Body of pancreas (tissue), 4 donors: ENCODE data around the gene CCL2. TPM values are rescaled to one million over a fixed set of nuclear protein-coding genes. Genes with fewer than 3 reads are reported as not detected.

Source experiments
- ATAC-seq: fragments of 150-250 bp; one replicate; pipeline ENCODE4 v1.9.1; 2016
- DNase-seq, 4 donors: peaks; one replicate each; pipeline ENCODE4 v3.0.0-alpha.2; 2019
- H3K27ac ChIP-seq, 4 donors: fragments of 200-600 bp; sonication (generic); 1 replicate in 3 of 4; 2 replicates in 1 of 4; pipeline versions ENCODE4 v1.5.1 to v1.6.1; 2016 to 2019; ENCODE audit warnings: mild to moderate bottlenecking in 1 of 4, mixed read lengths in 1 of 4, moderate library complexity in 1 of 4
- H3K27me3 ChIP-seq, 2 donors: fragments of 200-600 bp; sonication (generic); one replicate each; pipeline ENCODE4 v1.6.0; 2016; ENCODE audit warnings: mild to moderate bottlenecking in 1 of 2
- H3K36me3 ChIP-seq, 2 donors: fragments of 200-600 bp; sonication (generic); replicated peaks in 1 of 2; 2 replicates each; pipeline ENCODE4 v1.5.1; 2016; ENCODE audit warnings: low read depth in 2 of 2; ENCODE audit not compliant: insufficient read depth in 1 of 2
- H3K4me1 ChIP-seq: fragments of 200-600 bp; sonication (generic); one replicate; pipeline ENCODE4 v1.6.0; 2016
- H3K4me3 ChIP-seq, 2 donors: fragments of 200-600 bp; sonication (generic); 1 replicate in 1 of 2; 2 replicates in 1 of 2; pipeline ENCODE4 v1.5.1; 2016 to 2019
- H3K9me3 ChIP-seq, 3 donors: fragments of 200-600 bp; sonication (generic); 1 replicate in 2 of 3; 2 replicates in 1 of 3; pipeline ENCODE4 v1.5.1; 2016
- POLR2A ChIP-seq, 3 donors: fragments of 450-650 bp; IDR thresholded peaks; one replicate each; pipeline ENCODE4 v1.6.1; 2016; ENCODE audit warnings: antibody characterized with exemption in 3 of 3, mild to moderate bottlenecking in 2 of 3
- WGBS, 2 donors: methylation state at CpG; one replicate each; pipeline ENCODE4 v1.1.5; 2017; 5-methylcytosine and 5-hydroxymethylcytosine counted together
- intact Hi-C: fragments of 100-400 bp; cut with DNase I; formaldehyde crosslinking; loops from one replicate; pipeline ENCODE4 v1.15.1; 2023
- total RNA-seq, 2 donors: library from RNA; depleted of rRNA; stranded (reverse); fragments of >200 nt; gene quantifications; one replicate each; pipeline ENCODE4 v1.1.0, GENCODE V29; 2016
- TF ChIP-seq, protein P1 (sequence below), 7 experiments: fragments of 450-650 bp in 4 of 7; fragments of 200-600 bp in 3 of 7; sonication (generic) in 3 of 7; IDR thresholded peaks; one replicate each; pipeline ENCODE4 v1.5.1; 2016 to 2019; ENCODE audit warnings: antibody characterized with exemption in 7 of 7

Gene CCL2
- total RNA-seq, 2 donors from 2014 or later = 34.0 to 49.8 TPM

DNA sequence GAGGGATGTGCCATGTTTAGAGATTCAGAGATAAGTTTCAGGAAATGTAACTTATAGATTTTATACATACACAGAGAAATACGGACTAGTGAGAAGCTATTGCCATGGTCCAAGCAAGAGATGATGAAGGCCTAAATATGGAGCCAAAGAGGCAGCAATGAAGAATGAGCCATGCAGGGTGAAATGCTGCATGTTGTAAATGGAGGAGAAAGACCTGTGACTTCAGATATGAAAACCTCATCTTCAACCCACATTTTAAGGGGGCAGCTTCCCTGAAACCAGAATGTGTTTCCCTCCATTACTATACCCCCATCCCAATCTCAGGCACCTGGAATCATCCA, 2.9 kb downstream of the CCL2 start:
- TF ChIP-seq, protein P1, sequence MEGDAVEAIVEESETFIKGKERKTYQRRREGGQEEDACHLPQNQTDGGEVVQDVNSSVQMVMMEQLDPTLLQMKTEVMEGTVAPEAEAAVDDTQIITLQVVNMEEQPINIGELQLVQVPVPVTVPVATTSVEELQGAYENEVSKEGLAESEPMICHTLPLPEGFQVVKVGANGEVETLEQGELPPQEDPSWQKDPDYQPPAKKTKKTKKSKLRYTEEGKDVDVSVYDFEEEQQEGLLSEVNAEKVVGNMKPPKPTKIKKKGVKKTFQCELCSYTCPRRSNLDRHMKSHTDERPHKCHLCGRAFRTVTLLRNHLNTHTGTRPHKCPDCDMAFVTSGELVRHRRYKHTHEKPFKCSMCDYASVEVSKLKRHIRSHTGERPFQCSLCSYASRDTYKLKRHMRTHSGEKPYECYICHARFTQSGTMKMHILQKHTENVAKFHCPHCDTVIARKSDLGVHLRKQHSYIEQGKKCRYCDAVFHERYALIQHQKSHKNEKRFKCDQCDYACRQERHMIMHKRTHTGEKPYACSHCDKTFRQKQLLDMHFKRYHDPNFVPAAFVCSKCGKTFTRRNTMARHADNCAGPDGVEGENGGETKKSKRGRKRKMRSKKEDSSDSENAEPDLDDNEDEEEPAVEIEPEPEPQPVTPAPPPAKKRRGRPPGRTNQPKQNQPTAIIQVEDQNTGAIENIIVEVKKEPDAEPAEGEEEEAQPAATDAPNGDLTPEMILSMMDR (IDR thresholded peaks at IDR 0.05) = no peak
- TF ChIP-seq POLR2A (IDR thresholded peaks at IDR 0.05) = no peak
- Histone ChIP-seq H3K9me3 (no peaks in the 10 kb centered on the region), H3K36me3 (no peaks in the 10 kb centered on the region), H3K4me3 (no peak overlapping the region), H3K27me3 (no peaks in the 10 kb centered on the region), H3K4me1 (peaks cover 27% of the 10 kb centered on the region), H3K27ac (peak overlapping the region in 1 of 4 donors; percentile 83)
- DNase-seq = no peak
- intact Hi-C loops = no loop called here
- whole genome bisulfite sequencing, 2 donors = 29 to 63% methylated on average over 1 of the region's 1 CpG
- no peak for ATAC-seq

DNA sequence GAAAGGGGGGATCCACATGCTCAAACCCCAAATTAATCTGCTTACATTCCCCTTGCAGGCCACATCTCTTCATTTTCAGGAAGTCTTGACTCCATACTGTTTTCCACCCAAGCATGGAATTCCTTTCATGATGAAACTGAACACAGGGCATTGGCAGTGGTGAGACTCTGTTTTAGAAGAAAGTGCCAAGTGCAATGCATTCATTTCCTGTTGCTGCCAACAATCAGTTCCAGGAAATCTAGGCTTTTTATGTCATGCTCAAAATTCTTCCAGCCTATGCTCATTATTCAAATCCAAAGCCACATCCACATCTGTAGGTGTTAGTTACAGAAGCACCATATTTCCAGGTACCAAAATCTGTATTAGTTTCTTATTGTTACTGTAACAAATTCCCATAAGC, 4.1 kb downstream of the CCL2 start:
- H3K9me3 ChIP-seq = no peaks in the 10 kb centered on the region
- DNase-seq (no peak), ATAC-seq (no peak)
- intact Hi-C loops = no loop called here
- TF ChIP-seq POLR2A (IDR thresholded peaks at IDR 0.05) = no peak
- TF ChIP-seq, protein P1 (IDR thresholded peaks at IDR 0.05) = no peak
- peak overlapping the region in 2 of 4 donors; percentile 14 to 83 for H3K27ac ChIP-seq
- H3K4me1 ChIP-seq = peaks cover 15% of the 10 kb centered on the region
- H3K27me3 ChIP-seq = no peaks in the 10 kb centered on the region
- H3K4me3 ChIP-seq = no peak overlapping the region
- H3K36me3 ChIP-seq = no peaks in the 10 kb centered on the region

DNA sequence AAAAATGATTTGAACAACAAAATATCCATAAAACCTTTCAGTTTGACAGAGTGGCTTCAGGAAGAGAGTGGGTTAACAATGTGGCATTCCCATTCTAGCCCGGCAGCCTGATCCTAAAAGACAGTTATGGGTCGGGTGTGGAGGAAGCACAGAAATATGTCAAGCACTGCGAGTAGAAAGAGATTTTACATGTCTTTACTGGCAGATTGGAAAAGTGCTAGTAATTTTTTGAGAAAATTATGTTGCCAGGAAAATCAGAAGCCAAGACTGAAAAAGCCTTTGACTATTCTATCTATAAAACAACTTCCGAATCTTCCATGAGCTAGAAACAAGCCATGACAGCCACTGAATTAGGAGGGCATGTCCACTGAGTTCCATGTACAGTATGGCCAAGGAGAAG, 5.8 kb downstream of the CCL2 start:
- no peaks in the 10 kb centered on the region for H3K27me3 ChIP-seq
- no peak overlapping the region for H3K27ac ChIP-seq
- intact Hi-C loops = no loop called here
- peaks cover 6% of the 10 kb centered on the region for H3K4me1 ChIP-seq
- ATAC-seq = no peak
- TF ChIP-seq POLR2A (IDR thresholded peaks at IDR 0.05) = no peak
- TF ChIP-seq, protein P1 (IDR thresholded peaks at IDR 0.05) = no peak
- no peak overlapping the region for H3K4me3 ChIP-seq
- no peaks in the 10 kb centered on the region for H3K9me3 ChIP-seq
- DNase-seq = no peak
- WGBS, 2 donors = 39 to 42% methylated on average over 4 of the region's 4 CpGs
- no peaks in the 10 kb centered on the region for H3K36me3 ChIP-seq

DNA sequence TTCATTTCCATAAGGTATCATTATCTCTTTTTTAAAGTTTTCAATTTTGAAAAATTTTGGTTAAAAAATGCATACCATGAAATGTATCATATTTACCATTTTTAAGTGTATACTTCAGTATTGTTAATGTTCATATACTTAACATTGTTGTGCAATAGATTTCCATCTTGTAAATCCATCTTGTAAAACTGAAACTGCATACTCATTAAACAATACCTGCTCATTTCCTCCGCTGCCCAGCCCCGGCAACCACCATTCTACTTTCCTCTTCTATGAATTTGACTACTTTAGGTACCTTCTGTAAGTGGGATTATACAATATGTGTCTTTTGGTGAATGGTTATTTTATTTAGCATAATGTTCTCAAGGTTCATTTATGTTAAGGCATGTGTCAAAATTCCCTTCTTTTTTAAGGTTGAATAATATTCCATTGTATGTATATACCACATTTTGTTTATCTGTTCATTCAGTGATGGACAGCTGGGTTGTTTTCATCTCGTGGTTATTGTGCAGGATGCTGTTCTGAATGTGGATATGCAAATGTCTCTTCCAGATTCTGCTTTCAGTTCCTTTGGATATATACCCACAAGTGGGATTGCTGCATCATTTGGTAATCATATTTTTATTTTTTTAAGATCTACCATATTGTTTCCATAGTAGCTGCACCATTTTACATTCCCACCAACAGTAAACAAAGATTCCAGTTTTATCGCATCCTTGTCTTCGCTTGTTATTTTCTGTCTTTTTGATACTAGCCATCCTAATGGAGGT, 6.7 kb downstream of the CCL2 start:
- Histone ChIP-seq H3K27me3 (no peaks in the 10 kb centered on the region), H3K36me3 (no peaks in the 10 kb centered on the region), H3K4me3 (no peak overlapping the region), H3K9me3 (no peaks in the 10 kb centered on the region), H3K27ac (no peak overlapping the region), H3K4me1 (no peaks in the 10 kb centered on the region)
- TF ChIP-seq, protein P1 (IDR thresholded peaks at IDR 0.05) = no peak
- TF ChIP-seq POLR2A (IDR thresholded peaks at IDR 0.05) = no peak
- 79 to 85% methylated on average over 5 of the region's 5 CpGs for WGBS, 2 donors
- no peak for ATAC-seq
- no peak for DNase-seq
- intact Hi-C loops = no loop called here

DNA sequence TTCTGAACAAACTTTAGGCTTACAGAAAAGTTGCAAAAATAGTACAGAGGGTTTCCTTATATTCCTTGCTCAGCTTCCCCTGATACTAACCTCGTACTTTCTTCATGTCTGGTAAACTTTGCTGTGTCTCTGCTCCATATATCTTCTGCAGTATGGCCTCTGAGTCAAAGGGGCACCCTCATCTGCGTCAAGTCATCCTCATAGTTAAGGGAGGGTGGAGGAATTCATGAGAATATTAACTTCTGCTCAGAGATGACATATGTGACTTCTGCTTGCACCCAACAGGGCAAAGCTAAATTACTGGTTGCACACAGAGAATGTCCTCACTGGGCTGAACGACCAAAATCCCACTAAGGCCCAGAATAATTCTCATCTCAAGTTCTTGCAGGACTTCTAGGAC, 10.6 kb downstream of the CCL2 start:
- TF ChIP-seq, protein P1 (IDR thresholded peaks at IDR 0.05) = no peak
- no peak for TF ChIP-seq POLR2A (IDR thresholded peaks at IDR 0.05)
- Histone ChIP-seq H3K27ac (no peak overlapping the region), H3K27me3 (no peaks in the 10 kb centered on the region), H3K4me3 (no peak overlapping the region), H3K4me1 (no peaks in the 10 kb centered on the region), H3K9me3 (no peaks in the 10 kb centered on the region), H3K36me3 (no peaks in the 10 kb centered on the region)
- intact Hi-C loops = no loop called here
- WGBS, 2 donors = 18 to 40% methylated on average over 3 of the region's 3 CpGs
- no peak for ATAC-seq
- DNase-seq = no peak
